Activated T-helper 1 cell treated with anti-CD3 and anti-CD28 coated beads, Interleukin-2, amount 50 U/mL, for 16 hours (primary cell): Measurements from ENCODE around the gene ACYP1.

ENCODE experiments used
- DNase-seq, 2 donors: peaks; one replicate each; pipeline ENCODE4 v3.0.0-alpha.2; 2020; ENCODE audit warnings: low read depth in 1 of 2, low spot score in 1 of 2

Gene ACYP1

DNA sequence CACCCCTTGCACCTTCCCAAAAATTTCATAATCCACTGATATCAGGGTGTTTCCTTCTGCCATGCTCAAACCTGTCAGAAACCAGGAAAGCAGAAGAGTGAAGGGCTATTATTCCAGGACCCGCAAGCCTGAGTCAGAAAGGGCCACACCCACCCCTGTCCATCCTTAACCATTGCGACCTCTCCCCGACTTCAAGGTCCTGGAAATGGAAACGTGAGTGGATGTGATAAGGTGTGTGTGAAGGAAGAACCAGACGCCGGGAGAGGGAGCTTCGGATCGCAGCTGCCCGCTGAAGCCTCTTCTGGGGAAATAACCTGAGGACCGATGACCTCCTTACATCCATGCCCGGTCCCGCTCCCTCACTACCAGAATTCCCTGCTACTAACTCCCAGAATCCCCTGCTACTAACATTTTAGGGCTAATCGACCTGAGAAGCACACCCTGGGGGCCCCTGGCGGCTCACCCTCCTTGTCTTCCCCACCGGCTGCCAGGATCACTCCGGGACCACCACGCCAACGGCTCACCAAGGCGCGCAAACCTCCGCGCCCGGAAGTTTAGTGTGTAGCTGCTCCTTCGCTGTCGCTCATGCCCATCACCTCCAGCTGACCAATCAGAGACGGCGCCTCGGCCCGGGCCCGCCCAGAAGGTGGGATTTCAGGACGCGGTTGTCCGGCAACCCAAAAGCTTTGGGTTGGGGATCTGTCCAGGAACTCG is at the start of gene ACYP1:
TSS of gene ACYP1 (minus strand) at position 534 of the 714 bp plus-strand sequence. CDS start at position 63, 471 bp downstream.
- peak; percentile 78 to 83 for DNase-seq

GRCh38 chr14:75109877-75110276 is 46.1 kb upstream of the ACYP1 start:
- no peak for DNase-seq

DNA sequence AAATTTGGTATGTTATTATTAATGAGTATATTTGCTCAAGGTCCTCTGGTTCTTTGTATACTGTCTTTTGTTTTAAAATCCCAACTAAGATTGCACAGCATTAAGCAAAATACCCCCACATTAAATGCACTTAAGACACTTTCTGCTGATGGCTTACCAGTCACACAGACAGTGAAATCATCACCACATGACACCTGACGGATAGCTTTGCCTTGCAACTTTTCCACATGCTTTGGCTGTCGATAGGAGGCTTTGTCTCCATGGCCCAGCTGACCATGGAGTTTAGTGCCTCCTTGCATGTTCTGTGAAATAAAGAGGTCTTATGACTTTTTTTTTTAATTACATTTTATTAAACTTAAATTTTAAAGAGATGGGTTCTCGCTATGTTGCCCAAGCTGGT is 43.4 kb upstream of the ACYP1 start:
- DNase-seq, result no peak

GRCh38 chr14:75101491-75101890 is 37.7 kb upstream of the ACYP1 start:
- DNase-seq, result no peak

DNA sequence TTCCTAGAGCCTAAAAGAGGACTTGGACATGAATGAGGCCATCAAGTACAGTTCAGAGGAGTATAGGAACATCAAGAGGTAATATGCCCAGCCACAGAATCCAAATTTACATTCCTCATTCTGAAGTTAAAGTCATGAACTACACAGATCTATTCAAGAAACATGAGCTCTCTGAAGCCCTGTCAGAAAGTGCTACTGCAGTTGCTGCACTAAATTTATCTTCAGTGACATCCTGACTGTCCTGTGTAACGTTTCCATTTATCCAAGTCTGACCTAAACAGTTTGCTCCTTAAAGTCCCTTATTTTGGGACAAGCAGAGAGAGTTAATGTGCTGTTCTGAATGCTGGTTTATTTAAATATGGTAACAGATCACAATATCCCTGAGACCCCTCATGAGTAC is 34.9 kb upstream of the ACYP1 start:
- DNase-seq, result no peak

- no peak for DNase-seq
These were observed 34.4 kb upstream of the ACYP1 start for GRCh38 chr14:75098212-75098611.

DNA sequence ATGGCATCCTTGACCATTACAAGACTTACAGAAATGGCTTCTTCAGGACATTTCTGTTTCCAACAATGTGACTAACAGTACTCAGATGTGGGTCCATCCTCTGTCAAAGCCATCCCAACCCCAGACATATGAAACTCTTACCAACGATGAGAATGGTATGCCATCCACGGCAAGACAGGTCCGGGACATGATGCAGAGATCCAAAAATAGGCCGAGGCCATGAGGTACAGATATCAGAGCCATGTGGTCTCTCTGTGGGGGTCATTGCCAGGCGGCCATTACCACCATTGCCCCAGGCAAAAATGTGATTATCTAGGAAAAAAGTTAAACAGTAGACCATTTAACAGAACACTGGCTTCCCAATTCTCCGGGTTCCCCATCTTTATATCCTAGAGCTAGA is 33.1 kb upstream of the ACYP1 start:
- no peak for DNase-seq

GRCh38 chr14:75095690-75096089 is 31.9 kb upstream of the ACYP1 start:
- no peak for DNase-seq

DNA sequence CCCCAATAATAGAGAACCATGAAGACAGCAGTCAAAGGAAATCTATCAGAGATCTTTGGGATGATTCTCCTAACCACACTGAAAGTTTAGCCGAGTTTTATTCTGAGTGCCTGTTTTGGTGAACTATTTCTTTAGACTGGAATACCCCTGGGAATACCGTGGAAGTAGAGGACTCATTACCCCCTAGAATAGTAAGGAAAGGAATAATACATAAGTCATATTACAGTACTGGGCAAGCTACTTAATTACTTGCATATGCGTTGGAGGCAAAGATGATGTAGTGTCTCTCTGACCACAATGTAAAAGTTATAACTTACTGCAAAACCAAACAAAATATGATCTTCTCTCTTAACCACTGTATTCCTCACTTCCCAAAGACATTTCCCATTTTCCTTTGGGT is 31.1 kb upstream of the ACYP1 start:
- no peak for DNase-seq

GRCh38 chr14:75092698-75093097 is 28.9 kb upstream of the ACYP1 start:
- no peak for DNase-seq

- no peak for DNase-seq
These were observed 27.4 kb upstream of the ACYP1 start for GRCh38 chr14:75091251-75091650.

- DNase-seq, result no peak
These were observed 26.5 kb upstream of the ACYP1 start for GRCh38 chr14:75090353-75090752.

- no peak for DNase-seq
These were observed 24.9 kb upstream of the ACYP1 start for GRCh38 chr14:75088566-75089373.

DNA sequence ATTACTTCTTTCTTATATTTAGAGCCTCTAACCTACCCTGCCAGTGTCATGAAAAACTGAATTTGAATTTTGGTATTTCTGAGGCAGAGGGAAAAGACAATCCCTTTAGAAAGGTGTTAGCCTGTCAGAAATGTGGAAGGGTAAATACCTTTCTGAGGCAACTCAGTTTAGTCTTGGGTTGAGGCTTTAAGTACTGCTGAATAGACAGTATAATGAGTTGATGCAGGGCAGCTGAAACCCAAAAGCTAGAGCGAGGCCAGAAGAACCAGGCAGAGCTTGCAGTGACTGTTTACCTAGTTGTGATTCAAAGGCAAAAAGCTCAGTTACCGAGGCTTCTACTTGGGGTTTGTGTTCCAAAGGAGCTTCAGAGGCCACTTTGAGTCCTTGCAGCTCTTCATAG is 24.3 kb upstream of the ACYP1 start:
- DNase-seq, result no peak

DNA sequence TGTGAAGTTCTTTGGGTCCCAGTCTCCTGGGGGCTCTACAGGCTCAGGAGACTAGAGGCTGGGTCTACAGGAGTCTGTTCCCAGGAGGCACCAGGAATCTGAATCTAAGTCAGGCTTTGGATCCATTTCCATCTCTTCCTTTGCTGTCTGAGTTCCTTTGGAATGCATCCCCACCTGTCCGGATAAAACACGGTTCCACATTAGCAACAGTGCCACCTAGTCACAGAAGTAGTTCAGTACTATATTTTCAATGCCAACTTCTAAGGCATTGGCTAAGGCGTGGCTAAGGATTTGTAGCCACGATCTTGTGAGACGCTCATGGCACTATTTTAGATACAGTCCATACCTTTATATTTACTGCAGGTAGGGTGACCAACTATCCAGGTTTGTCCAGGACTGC is 20.7 kb upstream of the ACYP1 start:
- DNase-seq, result no peak

GRCh38 chr14:75083271-75083670 is 19.4 kb upstream of the ACYP1 start:
- DNase-seq, result no peak

DNA sequence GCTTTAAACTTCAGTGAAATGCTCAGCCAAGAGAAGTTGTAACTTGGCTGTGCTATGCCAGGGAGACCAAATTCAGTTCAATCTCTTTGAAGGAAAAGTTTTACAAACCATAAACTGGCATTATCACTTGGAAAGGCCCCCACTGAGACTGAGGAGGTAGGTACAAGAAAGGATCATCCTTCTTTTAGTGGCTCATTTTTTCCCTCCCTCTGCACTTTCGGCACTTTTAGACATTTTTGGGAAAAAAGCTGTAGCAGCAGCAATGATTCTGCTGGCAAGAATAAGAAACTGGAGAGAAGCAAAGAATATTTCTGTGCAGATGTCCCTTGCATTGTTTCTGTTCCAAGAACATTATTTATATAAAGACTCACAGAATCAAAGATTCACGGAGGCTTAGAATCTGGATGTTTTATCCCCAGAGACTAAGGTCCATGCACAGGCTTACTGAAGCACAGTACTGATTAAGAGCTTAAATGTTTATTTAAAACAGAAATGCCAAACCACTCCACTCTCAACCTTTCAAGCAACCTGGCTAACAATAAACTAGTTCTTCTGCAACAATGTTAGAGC is 17.9 kb upstream of the ACYP1 start:
- DNase-seq, result no peak

- no peak for DNase-seq
These were observed 15.7 kb upstream of the ACYP1 start for GRCh38 chr14:75079521-75079920.

GRCh38 chr14:75077794-75078193 is 14.0 kb upstream of the ACYP1 start:
- DNase-seq, result no peak

DNA sequence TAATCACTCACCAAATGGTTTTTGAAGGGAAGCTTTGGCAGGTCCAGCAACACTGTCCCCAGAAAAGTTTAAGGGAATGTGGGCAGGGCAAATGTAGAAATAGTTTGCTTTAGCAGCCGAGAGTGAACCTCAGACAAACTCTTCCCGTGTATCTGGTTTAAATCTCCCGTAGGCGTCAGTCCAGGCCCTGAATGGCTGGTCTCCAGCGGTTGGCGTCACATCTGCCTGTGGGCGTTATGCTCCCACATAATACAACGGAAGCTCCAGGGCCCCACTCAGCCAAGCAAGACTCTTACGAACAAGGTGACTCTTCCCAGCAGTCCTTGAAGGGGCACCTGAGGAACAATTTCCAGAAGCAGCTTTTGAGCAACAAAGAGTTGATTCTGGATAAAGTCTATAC is 6.6 kb upstream of the ACYP1 start:
- DNase-seq, result no peak

DNA sequence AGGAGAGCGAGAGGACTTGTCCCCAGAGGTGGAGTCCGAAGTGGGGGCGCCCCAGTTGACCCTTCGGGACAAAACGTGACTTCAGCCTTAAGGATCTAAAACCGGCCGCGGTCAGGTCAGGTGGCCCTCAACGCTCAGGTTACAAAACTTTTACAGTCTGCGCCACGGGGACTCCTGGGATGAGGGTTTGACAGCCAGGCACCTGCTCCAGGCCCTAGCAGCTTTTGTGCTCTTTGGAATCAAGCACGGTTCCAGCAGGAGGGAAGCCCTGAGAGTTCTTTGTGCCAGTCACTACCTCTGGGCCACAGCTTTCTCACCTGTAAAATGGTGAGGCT is 6.0 kb upstream of the ACYP1 start:
- no peak for DNase-seq

- DNase-seq, result peak in 1 of 2 donors; percentile 16
These were observed 5.4 kb upstream of the ACYP1 start, which contains the start of gene ZC2HC1C for GRCh38 chr14:75069121-75069810. TSS of gene ZC2HC1C (plus strand) at chr14:75069641. CDS start at chr14:75070574, 933 bp downstream.
